NAMALWA (cell line): Measurements from ENCODE around the gene CACNA1H.
"Not testable (repeated sequence)": the region's sequence is repeated elsewhere in the genome, so short reads cannot be mapped to it uniquely, and the experiment has no call there.

Experiments
- DNase-seq: peaks from one replicate; pipeline ENCODE4 v3.0.0-alpha.2; 2015; ENCODE audit warnings: low spot score

Gene CACNA1H

GRCh38 chr16:1213796-1214372 lies 61.0 kb downstream of the CACNA1H start:
- no peak for DNase-seq

GRCh38 chr16:1214719-1215118 lies 61.8 kb downstream of the CACNA1H start:
- no peak for DNase-seq

GRCh38 chr16:1215574-1216295 lies 62.8 kb downstream of the CACNA1H start:
- DNase-seq: no peak

DNA sequence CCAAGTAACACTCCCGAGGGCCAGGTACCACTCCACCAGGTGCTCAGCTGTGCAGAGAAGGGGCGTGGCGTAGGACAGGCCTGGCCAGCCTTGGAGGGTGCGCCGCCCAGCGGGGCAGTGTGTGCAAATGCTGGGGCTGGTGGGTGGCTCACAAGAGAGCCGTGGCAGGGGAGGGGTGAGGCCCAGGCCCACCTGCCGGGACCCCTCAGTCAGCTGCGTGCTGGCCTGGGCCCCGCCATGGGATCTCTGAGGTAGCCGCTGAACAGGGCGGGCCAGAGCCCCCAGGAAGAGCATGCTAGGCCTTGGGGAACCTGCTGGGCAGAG lies 63.4 kb downstream of the CACNA1H start:
- DNase-seq: no peak

GRCh38 chr16:1216681-1217400 lies 63.9 kb downstream of the CACNA1H start:
- DNase-seq: no peak

DNA sequence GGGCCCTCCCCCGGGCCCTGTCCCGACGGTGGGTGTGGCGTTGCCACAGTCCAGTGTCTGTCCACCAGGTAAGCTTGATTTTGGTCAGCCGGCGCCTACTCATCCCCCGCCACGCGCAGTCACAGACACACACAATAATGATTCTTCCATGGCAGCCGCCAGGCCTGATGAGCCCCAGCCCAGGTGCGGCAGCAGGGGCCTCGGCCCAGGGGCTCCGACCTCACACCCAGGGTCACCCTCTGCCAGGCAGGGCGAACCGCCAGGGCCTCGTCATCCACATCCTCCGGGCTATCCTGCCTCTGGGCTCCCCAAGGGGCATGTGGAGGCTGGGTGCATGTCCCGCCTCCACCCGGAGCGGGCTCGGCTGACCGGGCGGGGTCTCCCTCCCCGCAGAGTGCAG lies 64.6 kb downstream of the CACNA1H start:
- DNase-seq: no peak

- no peak for DNase-seq
Observed at GRCh38 chr16:1218061-1218929, 65.4 kb downstream of the CACNA1H start.

DNA sequence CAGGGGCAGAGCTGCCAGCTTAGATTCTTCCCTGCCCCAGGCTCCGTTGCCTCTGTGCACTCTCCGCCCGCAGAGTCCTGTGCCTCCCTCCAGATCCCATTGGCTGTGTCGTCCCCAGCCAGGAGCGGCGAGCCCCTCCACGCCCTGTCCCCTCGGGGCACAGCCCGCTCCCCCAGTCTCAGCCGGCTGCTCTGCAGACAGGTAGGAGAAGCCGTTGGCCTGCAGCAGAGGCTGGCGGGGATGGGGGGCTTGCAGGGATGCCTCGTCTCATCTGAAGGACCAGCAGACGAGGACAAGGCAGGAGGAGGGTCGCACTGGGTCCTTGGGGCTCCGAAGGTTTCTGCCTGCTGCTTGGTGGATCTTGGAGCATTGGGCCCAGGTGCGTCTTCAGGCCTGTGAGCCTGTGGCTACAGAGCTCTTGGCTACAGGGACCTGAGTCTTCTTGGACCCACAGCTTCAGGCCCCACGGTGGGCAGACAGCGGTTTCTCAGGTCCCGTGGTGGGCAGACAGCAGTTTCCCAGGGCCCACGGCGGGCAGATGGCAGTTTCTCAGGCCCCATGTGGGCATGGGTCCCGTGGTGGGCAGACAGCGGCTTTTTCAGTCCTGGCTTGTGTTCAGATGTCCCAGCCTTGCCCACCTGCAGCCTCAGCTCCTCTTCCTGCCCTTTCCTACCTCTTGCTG lies 66.2 kb downstream of the CACNA1H start:
- DNase-seq: no peak

- no peak for DNase-seq
Observed at GRCh38 chr16:1220098-1220728, 67.3 kb downstream of the CACNA1H start.

DNA sequence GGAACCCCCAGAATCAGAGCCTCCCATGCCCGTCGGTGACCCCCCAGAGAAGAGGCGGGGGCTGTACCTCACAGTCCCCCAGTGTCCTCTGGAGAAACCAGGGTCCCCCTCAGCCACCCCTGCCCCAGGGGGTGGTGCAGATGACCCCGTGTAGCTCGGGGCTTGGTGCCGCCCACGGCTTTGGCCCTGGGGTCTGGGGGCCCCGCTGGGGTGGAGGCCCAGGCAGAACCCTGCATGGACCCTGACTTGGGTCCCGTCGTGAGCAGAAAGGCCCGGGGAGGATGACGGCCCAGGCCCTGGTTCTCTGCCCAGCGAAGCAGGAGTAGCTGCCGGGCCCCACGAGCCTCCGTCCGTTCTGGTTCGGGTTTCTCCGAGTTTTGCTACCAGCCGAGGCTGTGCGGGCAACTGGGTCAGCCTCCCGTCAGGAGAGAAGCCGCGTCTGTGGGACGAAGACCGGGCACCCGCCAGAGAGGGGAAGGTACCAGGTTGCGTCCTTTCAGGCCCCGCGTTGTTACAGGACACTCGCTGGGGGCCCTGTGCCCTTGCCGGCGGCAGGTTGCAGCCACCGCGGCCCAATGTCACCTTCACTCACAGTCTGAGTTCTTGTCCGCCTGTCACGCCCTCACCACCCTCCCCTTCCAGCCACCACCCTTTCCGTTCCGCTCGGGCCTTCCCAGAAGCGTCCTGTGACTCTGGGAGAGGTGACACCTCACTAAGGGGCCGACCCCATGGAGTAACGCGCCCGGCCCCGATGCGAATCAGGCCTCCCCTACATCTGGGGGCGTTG lies 68.1 kb downstream of the CACNA1H start:
- DNase-seq: no peak

DNA sequence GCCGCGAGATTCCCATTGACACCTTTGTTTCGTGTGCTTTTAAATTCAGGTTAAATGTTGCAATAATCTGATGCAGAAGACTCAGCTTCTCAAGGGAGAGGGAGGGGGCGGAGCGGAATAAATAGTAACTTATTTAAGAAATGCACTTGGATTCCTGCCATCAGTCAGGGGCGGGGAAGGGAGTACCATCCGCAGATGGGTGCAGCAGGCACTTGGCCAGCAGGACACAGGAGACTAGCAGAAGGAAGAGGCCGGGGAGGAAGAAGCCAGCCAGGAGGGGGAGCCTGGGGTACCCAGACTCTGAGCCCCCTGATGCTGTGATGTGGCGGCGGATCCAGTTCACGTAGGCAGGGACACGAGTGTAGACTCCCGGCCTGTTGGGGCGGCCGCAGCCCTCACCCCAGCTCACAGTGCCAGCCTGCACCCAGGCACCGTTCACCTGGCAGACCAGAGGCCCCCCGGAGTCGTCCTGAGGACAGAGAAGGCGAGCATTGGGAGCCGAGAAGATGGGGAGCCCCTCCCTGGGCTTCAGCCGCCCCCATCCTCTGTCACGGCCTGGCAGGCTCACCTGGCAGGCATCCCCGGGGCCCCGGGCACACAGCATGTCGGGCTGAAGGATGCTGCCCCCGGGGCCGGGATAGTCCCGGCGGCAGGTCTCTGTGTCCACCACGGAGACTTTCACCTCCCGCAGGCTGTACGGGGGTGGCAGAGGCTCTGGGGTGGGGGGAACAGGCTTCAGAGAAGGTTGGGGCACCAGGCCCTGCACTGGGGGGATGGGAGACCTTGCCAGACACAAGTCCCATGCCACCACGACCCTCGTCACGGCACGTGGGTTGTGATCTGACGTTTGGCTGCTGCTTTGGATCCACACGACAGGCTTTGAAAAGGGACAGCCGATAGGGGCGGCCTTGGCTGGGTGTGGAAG lies 69.0 kb downstream of the CACNA1H start:
- DNase-seq: no peak

DNA sequence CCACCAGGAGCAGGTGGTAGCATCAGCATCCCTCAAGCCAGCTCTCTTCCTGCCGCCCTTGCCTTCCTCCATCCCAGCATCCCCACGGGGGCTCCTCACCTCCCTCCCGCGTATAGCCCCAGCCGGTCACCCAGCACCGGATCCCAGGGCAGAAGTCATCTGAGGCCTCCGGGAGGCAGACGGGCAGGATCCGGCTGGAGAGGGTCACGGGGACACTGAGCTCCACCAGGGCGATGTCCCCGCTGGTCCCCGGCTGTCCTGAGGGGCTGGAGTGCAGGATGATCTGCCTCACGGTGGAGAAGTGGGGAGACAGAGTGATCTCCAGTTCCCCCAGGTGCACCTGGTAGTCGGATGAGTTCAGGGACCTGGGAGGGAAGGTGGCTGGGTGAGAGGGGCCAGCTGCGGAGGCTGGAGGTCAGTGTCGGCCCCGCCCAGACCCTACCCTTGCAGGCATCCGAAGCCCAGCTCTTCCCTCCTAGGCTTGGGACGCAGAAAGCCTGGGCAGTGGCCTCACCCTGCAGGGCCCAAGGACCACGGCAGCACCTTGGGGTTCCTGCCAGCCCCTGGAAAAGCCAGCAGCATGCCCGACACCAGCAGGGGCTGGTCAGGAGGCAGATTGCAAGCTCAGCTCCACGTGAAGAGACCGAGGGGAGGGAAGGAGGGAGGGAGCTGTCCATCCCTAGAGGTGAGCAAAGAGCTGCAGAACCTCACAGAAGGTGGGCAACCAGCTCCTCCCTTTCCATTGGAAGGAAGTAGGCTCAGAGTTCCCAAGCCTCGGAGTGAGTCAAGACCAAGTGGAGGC lies 69.8 kb downstream of the CACNA1H start:
- DNase-seq: no peak

- no peak for DNase-seq
Observed at GRCh38 chr16:1223355-1224214, 70.7 kb downstream of the CACNA1H start.

DNA sequence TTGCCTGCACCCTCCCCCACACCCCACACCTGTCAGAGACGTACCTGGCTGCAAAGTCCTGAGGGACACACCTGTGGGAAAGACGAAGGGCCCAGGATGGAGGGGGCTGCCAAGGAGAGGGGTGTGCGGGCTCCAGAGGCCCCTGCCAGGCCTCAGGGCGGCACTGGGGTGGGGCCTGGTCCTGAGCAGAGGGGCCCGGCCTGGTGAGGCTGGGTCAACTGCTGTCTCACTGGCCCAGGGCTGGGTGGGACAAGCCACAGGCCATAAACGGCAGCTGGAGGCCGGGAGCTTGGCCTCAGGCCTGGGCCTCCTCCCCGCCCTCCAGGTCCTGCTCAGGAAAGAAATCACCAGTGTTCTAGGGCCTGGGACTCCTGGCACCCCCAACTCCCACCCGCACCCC lies 71.7 kb downstream of the CACNA1H start:
- no peak for DNase-seq

DNA sequence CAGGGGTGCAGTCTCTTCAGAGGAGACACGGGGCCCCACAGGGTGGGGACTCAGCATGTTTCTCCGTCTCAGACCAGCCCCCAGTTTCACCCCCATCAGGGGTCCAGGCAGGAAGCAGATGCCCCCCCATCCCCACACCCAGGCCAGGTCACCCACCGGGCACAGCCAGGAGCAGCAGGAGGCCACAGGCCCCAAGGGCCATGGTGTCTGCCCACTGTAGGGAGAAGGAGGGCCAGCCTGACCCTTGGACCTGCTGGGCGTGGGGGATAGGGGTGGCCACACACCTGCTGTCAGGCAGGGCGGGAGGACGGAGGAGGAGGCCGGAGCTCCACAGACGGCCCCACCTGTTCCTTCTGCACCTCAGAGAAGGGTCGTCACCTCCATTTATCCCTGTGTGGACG lies 72.1 kb downstream of the CACNA1H start, which contains the start of gene TPSG1:
TPSG1 (minus strand) TSS at position 218 of the 401 bp plus-strand sequence; CDS start at position 202, 16 bp downstream.
- no peak for DNase-seq

DNA sequence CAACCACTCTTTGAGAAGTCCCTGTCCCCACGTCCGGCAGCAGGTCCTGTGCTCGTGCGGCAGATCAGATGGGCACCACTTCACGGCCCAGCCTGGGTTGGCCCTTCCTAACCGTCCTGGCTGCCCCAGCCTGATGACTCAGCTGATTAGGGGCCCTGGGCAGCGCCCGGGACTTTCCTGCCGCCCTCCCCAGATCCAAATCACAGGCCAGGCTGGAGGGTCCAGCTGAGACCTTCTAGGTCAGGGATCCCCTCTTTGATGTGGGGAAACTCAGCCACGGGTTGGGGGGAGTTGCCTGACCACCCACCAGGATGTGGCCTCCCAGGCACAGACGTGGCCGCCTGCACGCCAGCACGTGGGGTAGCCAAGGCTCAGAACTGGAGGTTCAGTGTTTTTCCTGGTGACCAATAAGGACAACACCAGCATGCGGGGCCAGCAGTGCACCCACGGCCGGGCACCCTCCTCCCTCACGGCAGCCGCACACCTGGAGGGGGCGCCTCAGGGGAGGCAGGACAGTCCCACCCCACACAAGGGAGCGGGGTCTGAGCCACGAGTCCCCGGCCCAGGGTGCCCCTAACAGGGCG lies 72.9 kb downstream of the CACNA1H start:
- not testable (repeated sequence) for DNase-seq

- DNase-seq: not testable (repeated sequence)
Observed at GRCh38 chr16:1226692-1227091, 73.8 kb downstream of the CACNA1H start.
